SK-N-MC (cell line): Measurements from ENCODE around the gene SLC35E4.

ENCODE experiments used
- EZH2 ChIP-seq: fragments of 200-600 bp; sonication (generic); IDR thresholded peaks from one replicate; pipeline ENCODE4 v1.6.1; 2017; ENCODE audit warnings: antibody characterized with exemption
- FOXP2 ChIP-seq: optimal IDR thresholded peaks from 2 replicates; pipeline ENCODE3; 2011; ENCODE audit warnings: mild to moderate bottlenecking, moderate library complexity; ENCODE audit not compliant: insufficient read depth; ENCODE audit errors: extremely low read length, control extremely low read depth
- POLR2AphosphoS5 ChIP-seq: IDR thresholded peaks from 2 replicates; pipeline ENCODE4 v1.6.1; 2012; ENCODE audit warnings: mild to moderate bottlenecking, low read depth, low read length, borderline replicate concordance

- TF ChIP-seq EZH2 (no peak), POLR2AphosphoS5 (no peak), FOXP2 (no peak)
Observed at GRCh38 chr22:30662040-30662439, 26.5 kb downstream of the SLC35E4 start.
